GM13976 (cell line): ENCODE data around the gene JAGN1.

Experiments used
- DNase-seq: peaks from one replicate; pipeline ENCODE4 v3.0.0; 2012; ENCODE audit warnings: low spot score
- CTCF ChIP-seq: IDR thresholded peaks from 2 replicates; pipeline ENCODE4 v1.5.1; 2012; ENCODE audit warnings: borderline replicate concordance, mild to moderate bottlenecking; ENCODE audit not compliant: insufficient read depth; ENCODE audit errors: extremely low read depth, missing control alignments, control extremely low read depth
- in situ Hi-C: fragments of 300-500 bp; cut with MboI; formaldehyde crosslinking; loops from one replicate; pipeline ENCODE4 v1.12.0; 2022; ENCODE audit warnings: low sequenced_read_pairs, mixed read lengths, inconsistent platforms; ENCODE audit not compliant: unreplicated experiment

JAGN1 gene

GRCh38 chr3:9917820-9918219, 27.4 kb downstream of the JAGN1 start:
- TF ChIP-seq CTCF: no peak
- in situ Hi-C loops: no loop called here
- DNase-seq: no peak

GRCh38 chr3:9918261-9919038, 28.0 kb downstream of the JAGN1 start:
- in situ Hi-C loops: no loop called here
- no peak for DNase-seq
- no peak for TF ChIP-seq CTCF

GRCh38 chr3:9928158-9928557, 37.7 kb downstream of the JAGN1 start:
- DNase-seq: no peak
- no peak for TF ChIP-seq CTCF
- in situ Hi-C loops: no loop called here

- TF ChIP-seq CTCF: peak; percentile 34
- no peak for DNase-seq
These were observed 40.5 kb downstream of the JAGN1 start for GRCh38 chr3:9930804-9931418.

GRCh38 chr3:9932535-9932842, 42.1 kb downstream of the JAGN1 start:
- no peak for DNase-seq
- in situ Hi-C loops: no loop called here
- no peak for TF ChIP-seq CTCF

More at GRCh38 chr3:9930804-9931418, 40.5 kb downstream of the JAGN1 start:
- in situ Hi-C loops: no loop called here

- in situ Hi-C loops: no loop called here
- peak; percentile 89 for DNase-seq
These were observed 42.6 kb downstream of the JAGN1 start for GRCh38 chr3:9932843-9933560.

More at GRCh38 chr3:9932843-9933560, 42.6 kb downstream of the JAGN1 start:
- peak; percentile 83 for TF ChIP-seq CTCF
